ENCODE measurements around the gene RNLS.

Gene RNLS

GRCh38 chr10:88245974-88246511, 337.1 kb downstream of the RNLS start:
- DNase-seq, result peak; percentile 61

GRCh38 chr10:88244781-88245625, 338.1 kb downstream of the RNLS start:
- no peak for DNase-seq

GRCh38 chr10:88243836-88244730, 339.0 kb downstream of the RNLS start:
- no peak for DNase-seq

GRCh38 chr10:88243202-88243744, 339.8 kb downstream of the RNLS start:
- DNase-seq, result no peak

- DNase-seq, result no peak
Observed at GRCh38 chr10:88241501-88241900, 341.6 kb downstream of the RNLS start.

GRCh38 chr10:88239212-88239611, 343.9 kb downstream of the RNLS start:
- no peak for DNase-seq

GRCh38 chr10:88238615-88238914, 344.6 kb downstream of the RNLS start:
- DNase-seq, result no peak

- no peak for DNase-seq
Observed at GRCh38 chr10:88237896-88238614, 345.1 kb downstream of the RNLS start.

- DNase-seq, result no peak
Observed at GRCh38 chr10:88236121-88236743, 346.9 kb downstream of the RNLS start.

GRCh38 chr10:88234297-88234696, 348.8 kb downstream of the RNLS start:
- DNase-seq, result no peak

- DNase-seq, result no peak
Observed at GRCh38 chr10:88233870-88234269, 349.2 kb downstream of the RNLS start.

- DNase-seq, result no peak
Observed at GRCh38 chr10:88232983-88233543, 350.1 kb downstream of the RNLS start.

- peak; percentile 63 for DNase-seq
Observed at GRCh38 chr10:88232029-88232895, 350.9 kb downstream of the RNLS start.

- no peak for DNase-seq
Observed at GRCh38 chr10:88230251-88230650, 352.9 kb downstream of the RNLS start.

GRCh38 chr10:88228130-88228529, 355.0 kb downstream of the RNLS start:
- DNase-seq, result no peak

GRCh38 chr10:88227342-88228018, 355.6 kb downstream of the RNLS start:
- peak; percentile 84 for DNase-seq

- no peak for DNase-seq
Observed at GRCh38 chr10:88226891-88227290, 356.2 kb downstream of the RNLS start.

GRCh38 chr10:88226071-88226659, 357.0 kb downstream of the RNLS start:
- no peak for DNase-seq
